ENCODE data around the gene MYH9.
"Not testable (repeated sequence)": the region's sequence is repeated elsewhere in the genome, so short reads cannot be mapped to it uniquely, and the experiment has no call there.

Gene MYH9

GRCh38 chr22:36413022-36413775 is 25.4 kb upstream of the MYH9 start:
- no peak for DNase-seq

GRCh38 chr22:36411589-36412258 is 24.0 kb upstream of the MYH9 start:
- peak; percentile 77 for DNase-seq

GRCh38 chr22:36409911-36410756 is 22.4 kb upstream of the MYH9 start:
- DNase-seq, result peak; percentile 80

GRCh38 chr22:36409554-36409910 is 21.8 kb upstream of the MYH9 start:
- DNase-seq, result not testable (repeated sequence)

- no peak for DNase-seq
Observed at GRCh38 chr22:36409056-36409455, 21.3 kb upstream of the MYH9 start.

- no peak for DNase-seq
Observed at GRCh38 chr22:36406721-36407120, 19.0 kb upstream of the MYH9 start.

GRCh38 chr22:36405671-36406538 is 18.1 kb upstream of the MYH9 start:
- DNase-seq, result peak; percentile 47

- DNase-seq, result no peak
Observed at GRCh38 chr22:36405221-36405661, 17.5 kb upstream of the MYH9 start.

GRCh38 chr22:36404446-36404845 is 16.7 kb upstream of the MYH9 start:
- DNase-seq, result no peak

GRCh38 chr22:36399472-36399778 is 11.7 kb upstream of the MYH9 start:
- DNase-seq, result no peak

- no peak for DNase-seq
Observed at GRCh38 chr22:36398601-36399471, 11.1 kb upstream of the MYH9 start.

GRCh38 chr22:36397131-36398093 is 9.6 kb upstream of the MYH9 start:
- no peak for DNase-seq

- no peak for DNase-seq
Observed at GRCh38 chr22:36395915-36396314, 8.1 kb upstream of the MYH9 start.

- no peak for DNase-seq
Observed at GRCh38 chr22:36395055-36395849, 7.5 kb upstream of the MYH9 start.

GRCh38 chr22:36391638-36392037 is 3.9 kb upstream of the MYH9 start:
- DNase-seq, result no peak

- not testable (repeated sequence) for DNase-seq
Observed at GRCh38 chr22:36389122-36389521, 1.4 kb upstream of the MYH9 start.

GRCh38 chr22:36387709-36387958 is 133 bp downstream of the MYH9 start:
- no peak for DNase-seq

GRCh38 chr22:36386900-36387708 is 663 bp downstream of the MYH9 start:
- DNase-seq, result peak; percentile 74

- peak; percentile 68 for DNase-seq
Observed at GRCh38 chr22:36386351-36386899, 1.3 kb downstream of the MYH9 start.

All from activated CD4-positive, alpha-beta T cell treated with anti-CD3 and anti-CD28 coated beads for 48 hours (primary cell).